ENCODE data around the gene CHMP4B.

DNA sequence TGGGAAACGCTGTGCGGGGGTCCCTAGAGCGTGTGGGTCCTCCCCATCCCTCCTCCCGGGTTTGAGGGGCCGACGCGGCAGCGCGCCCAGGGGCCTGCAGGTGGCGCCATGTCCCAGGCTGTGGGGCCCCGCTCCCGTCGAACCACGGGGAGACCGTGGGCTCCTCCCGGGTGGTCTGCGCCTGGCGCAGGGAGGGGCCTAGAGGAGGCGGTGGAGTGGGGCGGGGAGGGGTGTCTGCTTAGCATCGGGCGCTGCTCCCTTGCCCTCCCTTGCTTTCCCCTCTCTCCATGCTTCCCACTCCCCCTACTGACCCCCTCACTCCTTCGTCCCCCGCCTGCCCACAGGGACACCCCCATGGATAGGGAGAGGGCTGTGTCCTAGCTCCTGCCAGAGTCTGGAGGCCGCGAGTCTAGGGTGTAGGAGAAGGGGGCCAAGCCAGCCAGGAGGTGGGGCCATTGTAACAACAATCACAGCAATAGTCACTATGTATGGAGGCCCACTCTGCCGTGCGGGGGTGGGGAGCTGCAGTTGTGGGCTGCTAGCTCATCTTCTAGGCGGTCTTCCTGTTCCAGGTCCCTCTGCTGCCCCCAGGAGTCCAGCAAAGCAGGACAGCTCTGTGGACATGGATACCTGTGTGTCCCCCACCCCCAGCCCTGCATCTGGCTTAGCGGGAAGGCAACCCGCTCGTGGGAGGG, 51.7 kb downstream of the CHMP4B start:
- TF ChIP-seq, protein P1, sequence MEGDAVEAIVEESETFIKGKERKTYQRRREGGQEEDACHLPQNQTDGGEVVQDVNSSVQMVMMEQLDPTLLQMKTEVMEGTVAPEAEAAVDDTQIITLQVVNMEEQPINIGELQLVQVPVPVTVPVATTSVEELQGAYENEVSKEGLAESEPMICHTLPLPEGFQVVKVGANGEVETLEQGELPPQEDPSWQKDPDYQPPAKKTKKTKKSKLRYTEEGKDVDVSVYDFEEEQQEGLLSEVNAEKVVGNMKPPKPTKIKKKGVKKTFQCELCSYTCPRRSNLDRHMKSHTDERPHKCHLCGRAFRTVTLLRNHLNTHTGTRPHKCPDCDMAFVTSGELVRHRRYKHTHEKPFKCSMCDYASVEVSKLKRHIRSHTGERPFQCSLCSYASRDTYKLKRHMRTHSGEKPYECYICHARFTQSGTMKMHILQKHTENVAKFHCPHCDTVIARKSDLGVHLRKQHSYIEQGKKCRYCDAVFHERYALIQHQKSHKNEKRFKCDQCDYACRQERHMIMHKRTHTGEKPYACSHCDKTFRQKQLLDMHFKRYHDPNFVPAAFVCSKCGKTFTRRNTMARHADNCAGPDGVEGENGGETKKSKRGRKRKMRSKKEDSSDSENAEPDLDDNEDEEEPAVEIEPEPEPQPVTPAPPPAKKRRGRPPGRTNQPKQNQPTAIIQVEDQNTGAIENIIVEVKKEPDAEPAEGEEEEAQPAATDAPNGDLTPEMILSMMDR (IDR thresholded peaks at IDR 0.05), result peak; percentile 70
- TF ChIP-seq RAD21 (IDR thresholded peaks at IDR 0.05; ENCODE audit: low read length) (peak; percentile 76), POLR2AphosphoS5 (IDR thresholded peaks at IDR 0.05; ENCODE audit: low read depth, low read length) (no peak), GABPA (IDR thresholded peaks at IDR 0.05; ENCODE audit: low read depth) (no peak), EP300 (IDR thresholded peaks at IDR 0.05; ENCODE audit: borderline replicate concordance in 1 of 2, low read depth in 1 of 2, low read length in 1 of 2) (no peak), YY1 (IDR thresholded peaks at IDR 0.05; ENCODE audit: low read depth) (no peak)
- TF ChIP-seq, protein P2, sequence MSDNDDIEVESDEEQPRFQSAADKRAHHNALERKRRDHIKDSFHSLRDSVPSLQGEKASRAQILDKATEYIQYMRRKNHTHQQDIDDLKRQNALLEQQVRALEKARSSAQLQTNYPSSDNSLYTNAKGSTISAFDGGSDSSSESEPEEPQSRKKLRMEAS (IDR thresholded peaks at IDR 0.05; ENCODE audit: low read depth), result no peak
- TF ChIP-seq, protein P3, sequence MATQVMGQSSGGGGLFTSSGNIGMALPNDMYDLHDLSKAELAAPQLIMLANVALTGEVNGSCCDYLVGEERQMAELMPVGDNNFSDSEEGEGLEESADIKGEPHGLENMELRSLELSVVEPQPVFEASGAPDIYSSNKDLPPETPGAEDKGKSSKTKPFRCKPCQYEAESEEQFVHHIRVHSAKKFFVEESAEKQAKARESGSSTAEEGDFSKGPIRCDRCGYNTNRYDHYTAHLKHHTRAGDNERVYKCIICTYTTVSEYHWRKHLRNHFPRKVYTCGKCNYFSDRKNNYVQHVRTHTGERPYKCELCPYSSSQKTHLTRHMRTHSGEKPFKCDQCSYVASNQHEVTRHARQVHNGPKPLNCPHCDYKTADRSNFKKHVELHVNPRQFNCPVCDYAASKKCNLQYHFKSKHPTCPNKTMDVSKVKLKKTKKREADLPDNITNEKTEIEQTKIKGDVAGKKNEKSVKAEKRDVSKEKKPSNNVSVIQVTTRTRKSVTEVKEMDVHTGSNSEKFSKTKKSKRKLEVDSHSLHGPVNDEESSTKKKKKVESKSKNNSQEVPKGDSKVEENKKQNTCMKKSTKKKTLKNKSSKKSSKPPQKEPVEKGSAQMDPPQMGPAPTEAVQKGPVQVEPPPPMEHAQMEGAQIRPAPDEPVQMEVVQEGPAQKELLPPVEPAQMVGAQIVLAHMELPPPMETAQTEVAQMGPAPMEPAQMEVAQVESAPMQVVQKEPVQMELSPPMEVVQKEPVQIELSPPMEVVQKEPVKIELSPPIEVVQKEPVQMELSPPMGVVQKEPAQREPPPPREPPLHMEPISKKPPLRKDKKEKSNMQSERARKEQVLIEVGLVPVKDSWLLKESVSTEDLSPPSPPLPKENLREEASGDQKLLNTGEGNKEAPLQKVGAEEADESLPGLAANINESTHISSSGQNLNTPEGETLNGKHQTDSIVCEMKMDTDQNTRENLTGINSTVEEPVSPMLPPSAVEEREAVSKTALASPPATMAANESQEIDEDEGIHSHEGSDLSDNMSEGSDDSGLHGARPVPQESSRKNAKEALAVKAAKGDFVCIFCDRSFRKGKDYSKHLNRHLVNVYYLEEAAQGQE (IDR thresholded peaks at IDR 0.05; ENCODE audit: low read depth, low read length), result no peak
- TF ChIP-seq, protein P4, sequence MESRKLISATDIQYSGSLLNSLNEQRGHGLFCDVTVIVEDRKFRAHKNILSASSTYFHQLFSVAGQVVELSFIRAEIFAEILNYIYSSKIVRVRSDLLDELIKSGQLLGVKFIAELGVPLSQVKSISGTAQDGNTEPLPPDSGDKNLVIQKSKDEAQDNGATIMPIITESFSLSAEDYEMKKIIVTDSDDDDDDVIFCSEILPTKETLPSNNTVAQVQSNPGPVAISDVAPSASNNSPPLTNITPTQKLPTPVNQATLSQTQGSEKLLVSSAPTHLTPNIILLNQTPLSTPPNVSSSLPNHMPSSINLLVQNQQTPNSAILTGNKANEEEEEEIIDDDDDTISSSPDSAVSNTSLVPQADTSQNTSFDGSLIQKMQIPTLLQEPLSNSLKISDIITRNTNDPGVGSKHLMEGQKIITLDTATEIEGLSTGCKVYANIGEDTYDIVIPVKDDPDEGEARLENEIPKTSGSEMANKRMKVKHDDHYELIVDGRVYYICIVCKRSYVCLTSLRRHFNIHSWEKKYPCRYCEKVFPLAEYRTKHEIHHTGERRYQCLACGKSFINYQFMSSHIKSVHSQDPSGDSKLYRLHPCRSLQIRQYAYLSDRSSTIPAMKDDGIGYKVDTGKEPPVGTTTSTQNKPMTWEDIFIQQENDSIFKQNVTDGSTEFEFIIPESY (IDR thresholded peaks at IDR 0.05; ENCODE audit: borderline replicate concordance, low read depth), result no peak
- TF ChIP-seq, protein P5, sequence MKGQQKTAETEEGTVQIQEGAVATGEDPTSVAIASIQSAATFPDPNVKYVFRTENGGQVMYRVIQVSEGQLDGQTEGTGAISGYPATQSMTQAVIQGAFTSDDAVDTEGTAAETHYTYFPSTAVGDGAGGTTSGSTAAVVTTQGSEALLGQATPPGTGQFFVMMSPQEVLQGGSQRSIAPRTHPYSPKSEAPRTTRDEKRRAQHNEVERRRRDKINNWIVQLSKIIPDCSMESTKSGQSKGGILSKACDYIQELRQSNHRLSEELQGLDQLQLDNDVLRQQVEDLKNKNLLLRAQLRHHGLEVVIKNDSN (IDR thresholded peaks at IDR 0.05; ENCODE audit: borderline replicate concordance, low read depth), result no peak

All from SK-N-SH (cell line).